Activated naive CD8-positive, alpha-beta T cell treated with anti-CD3 and anti-CD28 coated beads, Interleukin-2, amount 50 U/mL, for 24 hours (primary cell): ENCODE measurements around the gene ARID3A.

Source experiments
- ATAC-seq: fragments of 150-1000 bp; cut with Tn5 transposase; one replicate; pipeline ENCODE4 v1.10.0; 2021
- DNase-seq: peaks from one replicate; pipeline ENCODE4 v3.0.0; 2021
- H3K27ac Mint-ChIP-seq: one replicate; pipeline ENCODE4 v1.8.0; 2021; ENCODE audit warnings: mild to moderate bottlenecking, mixed read lengths
- H3K27me3 Mint-ChIP-seq: one replicate; pipeline ENCODE4 v1.8.0; 2021; ENCODE audit warnings: mixed read lengths
- H3K36me3 Mint-ChIP-seq: one replicate; pipeline ENCODE4 v1.8.0; 2021; ENCODE audit warnings: low read depth, mixed read lengths
- H3K4me1 Mint-ChIP-seq: one replicate; pipeline ENCODE4 v1.8.0; 2021; ENCODE audit warnings: mixed read lengths
- H3K4me3 Mint-ChIP-seq: one replicate; pipeline ENCODE4 v1.8.0; 2021; ENCODE audit warnings: mild to moderate bottlenecking, moderate library complexity, mixed read lengths
- H3K9me3 Mint-ChIP-seq: one replicate; pipeline ENCODE4 v1.8.0; 2021; ENCODE audit warnings: mixed read lengths

ARID3A gene

DNA sequence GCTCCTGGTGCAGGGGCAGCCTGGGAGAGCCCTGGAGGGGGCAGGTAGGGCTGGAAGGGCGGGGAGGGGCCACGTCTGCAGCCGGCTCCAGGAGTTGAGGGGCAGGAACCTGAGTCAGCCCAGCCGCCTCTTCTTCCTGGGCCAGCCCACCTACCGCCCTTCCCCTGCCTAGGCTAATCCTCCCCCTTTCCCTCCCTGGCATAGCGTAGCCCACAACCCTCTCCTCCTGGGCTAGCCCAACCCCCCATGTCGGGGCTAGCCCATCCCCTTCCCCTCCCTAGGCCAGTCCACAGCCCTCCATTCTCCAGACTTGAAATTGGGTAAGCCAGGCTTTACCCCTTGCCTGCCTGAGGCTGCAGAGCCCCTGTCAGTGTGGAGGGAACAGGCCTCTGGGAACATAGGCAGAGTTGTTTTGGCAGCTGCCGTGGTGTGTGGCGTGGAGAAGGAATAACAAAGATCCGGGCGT, 37.7 kb downstream of the ARID3A start:
- ATAC-seq = no peak
- H3K4me3 Mint-ChIP-seq = no peak overlapping the region
- H3K9me3 Mint-ChIP-seq = no peaks in the 10 kb centered on the region

GRCh38 chr19:964116-964520, 38.3 kb downstream of the ARID3A start:
- ATAC-seq = no peak
- H3K4me3 Mint-ChIP-seq = no peak overlapping the region

More for the DNA sequence above, 37.7 kb downstream of the ARID3A start:
- Mint-ChIP-seq H3K27me3 (no peaks in the 10 kb centered on the region), H3K36me3 (peaks cover 9% of the 10 kb centered on the region), H3K27ac (no peak overlapping the region), H3K4me1 (peaks cover 4% of the 10 kb centered on the region)
- DNase-seq = no peak

GRCh38 chr19:964761-965694, 39.2 kb downstream of the ARID3A start:
- Mint-ChIP-seq H3K9me3 (no peaks in the 10 kb centered on the region), H3K36me3 (peaks cover 9% of the 10 kb centered on the region), H3K27ac (no peak overlapping the region), H3K4me1 (no peaks in the 10 kb centered on the region), H3K4me3 (no peak overlapping the region), H3K27me3 (no peaks in the 10 kb centered on the region)
- no peak for DNase-seq
- ATAC-seq = no peak

More at GRCh38 chr19:964116-964520, 38.3 kb downstream of the ARID3A start:
- DNase-seq = no peak
- Mint-ChIP-seq H3K27me3 (no peaks in the 10 kb centered on the region), H3K9me3 (no peaks in the 10 kb centered on the region), H3K27ac (no peak overlapping the region), H3K4me1 (no peaks in the 10 kb centered on the region), H3K36me3 (peaks cover 9% of the 10 kb centered on the region)

GRCh38 chr19:966485-967088, 40.8 kb downstream of the ARID3A start:
- Mint-ChIP-seq H3K27ac (no peak overlapping the region), H3K36me3 (peaks cover 19% of the 10 kb centered on the region), H3K27me3 (no peaks in the 10 kb centered on the region), H3K4me1 (no peaks in the 10 kb centered on the region), H3K9me3 (no peaks in the 10 kb centered on the region), H3K4me3 (no peak overlapping the region)
- DNase-seq (no peak), ATAC-seq (no peak)

DNA sequence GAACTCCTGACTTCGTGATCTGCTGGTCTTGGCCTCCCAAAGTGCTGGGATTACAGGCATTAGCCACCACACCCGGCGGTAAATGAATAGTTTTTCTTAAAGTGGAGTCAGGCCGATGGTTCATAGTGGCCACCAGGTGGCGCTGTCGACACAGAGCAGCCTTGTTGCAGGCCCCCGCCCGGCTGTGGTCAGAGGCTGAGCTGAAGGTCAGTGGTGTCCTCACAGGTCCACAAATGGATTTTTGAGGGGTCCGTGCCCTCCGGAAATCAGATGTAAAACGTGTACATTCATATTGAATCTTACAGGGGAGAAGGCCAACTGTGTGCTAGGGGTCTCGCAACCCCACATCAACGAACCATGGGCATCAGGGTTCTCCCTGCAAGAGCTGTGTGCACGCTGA, 44.9 kb downstream of the ARID3A start:
- Mint-ChIP-seq H3K36me3 (peaks cover 23% of the 10 kb centered on the region), H3K4me3 (no peak overlapping the region), H3K9me3 (peaks cover 3% of the 10 kb centered on the region), H3K27me3 (no peaks in the 10 kb centered on the region), H3K27ac (no peak overlapping the region), H3K4me1 (no peaks in the 10 kb centered on the region)
- DNase-seq (peak; percentile 31), ATAC-seq (no peak)

GRCh38 chr19:971795-972194, 46.0 kb downstream of the ARID3A start:
- Mint-ChIP-seq H3K9me3 (peaks cover 3% of the 10 kb centered on the region), H3K27ac (no peak overlapping the region), H3K36me3 (peaks cover 23% of the 10 kb centered on the region), H3K4me1 (no peaks in the 10 kb centered on the region), H3K4me3 (no peak overlapping the region), H3K27me3 (no peaks in the 10 kb centered on the region)
- DNase-seq = no peak
- ATAC-seq = no peak

DNA sequence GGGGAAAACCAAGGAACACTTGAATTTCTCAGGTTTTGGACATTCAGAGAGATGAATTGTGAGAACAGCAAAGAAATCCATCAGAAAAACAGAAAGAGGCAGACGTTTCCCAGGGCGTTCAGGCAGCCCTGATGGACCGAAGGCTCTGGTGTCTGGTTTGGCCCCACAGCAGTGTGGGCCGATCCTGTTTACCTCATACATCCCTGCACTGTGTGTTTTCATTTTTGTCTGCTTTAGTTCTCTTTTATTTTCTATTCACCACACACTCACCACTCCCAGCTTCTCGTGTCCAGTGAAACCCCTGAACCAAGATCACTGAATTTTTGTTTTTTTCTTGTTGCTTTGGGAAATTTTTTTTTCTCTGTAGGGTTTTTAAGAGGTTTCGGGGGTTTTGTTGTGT, 46.4 kb downstream of the ARID3A start:
- no peaks in the 10 kb centered on the region for H3K27me3 Mint-ChIP-seq
- DNase-seq (no peak), ATAC-seq (no peak)
- no peak overlapping the region for H3K4me3 Mint-ChIP-seq
- peaks cover 3% of the 10 kb centered on the region for H3K9me3 Mint-ChIP-seq
- H3K27ac Mint-ChIP-seq = no peak overlapping the region
- H3K4me1 Mint-ChIP-seq = no peaks in the 10 kb centered on the region
- H3K36me3 Mint-ChIP-seq = peaks cover 22% of the 10 kb centered on the region

DNA sequence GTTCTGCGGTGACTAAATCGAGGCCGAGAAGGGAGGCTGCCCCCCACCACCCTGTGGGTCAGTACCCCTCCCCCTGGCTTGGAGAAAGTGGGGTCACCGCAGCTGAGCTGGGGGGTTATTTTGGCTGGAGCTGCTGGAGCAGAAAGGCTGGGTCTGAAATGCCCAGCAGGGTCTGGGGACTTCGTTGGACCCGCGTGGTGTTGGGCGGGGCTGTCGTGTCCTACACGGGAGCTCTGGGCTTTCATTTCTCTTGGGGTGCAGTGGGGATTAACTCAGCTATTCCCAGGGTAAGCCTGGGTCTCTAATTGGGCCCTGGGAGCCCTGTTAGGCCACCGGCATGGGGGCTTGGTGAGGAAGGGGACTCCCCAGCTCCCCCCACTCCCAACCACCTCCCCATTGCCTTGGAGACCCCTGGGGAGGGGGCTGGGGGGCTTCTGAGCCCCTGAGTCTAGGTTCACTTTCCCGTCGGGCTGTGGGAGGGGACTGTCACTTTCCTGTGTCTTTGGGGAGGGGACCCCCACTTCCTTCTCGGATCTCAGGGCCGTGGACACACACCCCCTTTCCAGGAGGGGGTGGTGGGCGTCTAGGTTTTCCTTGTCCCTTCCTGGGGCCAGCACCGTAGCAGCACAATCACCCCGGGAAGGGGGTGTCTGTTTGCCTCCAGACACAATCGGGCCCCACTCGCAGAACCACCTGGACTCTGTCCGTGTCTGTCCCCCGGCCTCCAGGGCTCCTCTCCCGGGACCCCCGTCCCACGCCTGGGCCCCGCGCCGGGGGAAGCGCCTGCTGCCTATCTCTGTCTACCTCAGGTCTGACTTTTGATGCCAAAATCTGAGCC, 48.1 kb downstream of the ARID3A start:
- DNase-seq = no peak
- Mint-ChIP-seq H3K27ac (no peak overlapping the region), H3K36me3 (peaks cover 16% of the 10 kb centered on the region), H3K9me3 (peaks cover 3% of the 10 kb centered on the region), H3K27me3 (no peaks in the 10 kb centered on the region), H3K4me1 (no peaks in the 10 kb centered on the region), H3K4me3 (no peak overlapping the region)
- ATAC-seq = no peak

GRCh38 chr19:974564-975257, 48.9 kb downstream of the ARID3A start:
- DNase-seq (no peak), ATAC-seq (no peak)
- Mint-ChIP-seq H3K27ac (no peak overlapping the region), H3K9me3 (peaks cover 3% of the 10 kb centered on the region), H3K4me1 (no peaks in the 10 kb centered on the region), H3K27me3 (no peaks in the 10 kb centered on the region), H3K4me3 (no peak overlapping the region), H3K36me3 (peaks cover 16% of the 10 kb centered on the region)

DNA sequence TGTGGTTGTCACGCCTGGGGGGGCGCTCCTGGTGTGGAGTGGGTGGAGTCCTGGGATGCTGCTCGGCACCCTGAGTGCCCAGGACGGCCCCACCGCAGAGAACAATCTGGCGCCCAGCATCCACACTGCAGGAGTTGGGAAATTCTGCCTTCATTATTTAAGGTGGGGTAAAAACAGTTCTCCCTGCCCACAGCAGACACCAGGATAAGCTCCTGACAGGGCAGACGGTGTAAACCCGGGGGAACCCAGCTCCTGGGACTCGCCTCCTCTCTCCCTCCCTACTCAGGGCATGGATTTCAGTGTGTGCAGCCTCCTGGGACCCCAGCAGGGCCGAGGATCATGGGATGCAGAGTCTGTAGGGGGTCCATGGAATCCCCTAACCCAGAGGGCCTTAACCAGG, 50.6 kb downstream of the ARID3A start:
- no peak overlapping the region for H3K4me3 Mint-ChIP-seq
- no peak overlapping the region for H3K27ac Mint-ChIP-seq
- no peaks in the 10 kb centered on the region for H3K27me3 Mint-ChIP-seq
- H3K4me1 Mint-ChIP-seq = no peaks in the 10 kb centered on the region
- ATAC-seq = no peak
- DNase-seq = no peak
- H3K36me3 Mint-ChIP-seq = peaks cover 7% of the 10 kb centered on the region
- H3K9me3 Mint-ChIP-seq = peaks cover 3% of the 10 kb centered on the region

DNA sequence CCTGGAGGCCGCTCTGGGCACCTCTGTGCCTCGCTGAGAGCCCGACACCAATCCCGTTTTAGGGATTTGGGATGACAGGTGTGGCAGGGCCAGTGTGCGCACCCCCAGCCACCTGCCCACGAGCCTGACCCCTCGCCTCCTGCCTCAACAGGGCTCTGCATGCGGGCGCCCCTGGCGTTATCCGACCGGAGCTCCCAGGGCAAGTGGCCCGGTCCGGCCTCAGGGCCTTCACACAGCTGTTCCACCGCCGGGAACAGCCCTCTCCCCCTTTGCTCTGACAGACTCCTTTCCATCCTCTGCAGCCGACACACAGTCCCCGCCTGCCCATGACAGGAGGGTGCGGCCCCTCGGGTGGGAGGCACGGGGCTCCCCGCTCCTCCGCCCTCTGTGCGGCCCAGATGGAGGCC, 51.2 kb downstream of the ARID3A start:
- Mint-ChIP-seq H3K9me3 (peaks cover 3% of the 10 kb centered on the region), H3K36me3 (peaks cover 4% of the 10 kb centered on the region), H3K4me1 (no peaks in the 10 kb centered on the region), H3K4me3 (no peak overlapping the region), H3K27me3 (no peaks in the 10 kb centered on the region), H3K27ac (no peak overlapping the region)
- no peak for DNase-seq
- no peak for ATAC-seq

DNA sequence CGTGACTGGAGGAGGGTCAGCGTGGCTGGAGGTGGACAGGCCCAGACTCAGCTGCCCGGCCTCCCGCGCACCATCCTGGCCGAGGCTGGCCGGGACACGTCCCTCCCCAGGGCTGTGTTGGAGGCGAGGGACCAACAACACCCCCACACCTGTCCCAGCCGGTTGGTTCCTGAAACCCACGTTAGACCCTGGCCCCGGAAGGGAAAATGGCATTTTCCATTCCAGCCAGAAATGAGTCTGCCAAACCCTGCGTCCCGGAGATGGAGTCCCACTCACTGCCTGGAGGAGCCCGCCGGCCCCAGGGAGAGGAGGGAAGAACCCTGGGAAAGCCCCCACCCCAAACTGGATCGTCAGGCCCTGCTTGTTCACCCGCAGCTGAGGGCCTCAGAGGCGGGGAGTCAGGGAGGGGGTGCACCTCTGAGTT, 53.5 kb downstream of the ARID3A start:
- no peak overlapping the region for H3K27ac Mint-ChIP-seq
- H3K27me3 Mint-ChIP-seq = no peaks in the 10 kb centered on the region
- no peak for ATAC-seq
- H3K4me1 Mint-ChIP-seq = peaks cover 7% of the 10 kb centered on the region
- H3K36me3 Mint-ChIP-seq = no peaks in the 10 kb centered on the region
- H3K9me3 Mint-ChIP-seq = no peaks in the 10 kb centered on the region
- H3K4me3 Mint-ChIP-seq = no peak overlapping the region
- DNase-seq = no peak

GRCh38 chr19:980133-980998, 54.5 kb downstream of the ARID3A start:
- no peak for ATAC-seq
- Mint-ChIP-seq H3K27ac (no peak overlapping the region), H3K36me3 (no peaks in the 10 kb centered on the region)

More at GRCh38 chr19:980133-980998, 54.5 kb downstream of the ARID3A start:
- Mint-ChIP-seq H3K9me3 (no peaks in the 10 kb centered on the region), H3K4me1 (peaks cover 14% of the 10 kb centered on the region), H3K27me3 (no peaks in the 10 kb centered on the region), H3K4me3 (no peak overlapping the region)
- DNase-seq = no peak
